Smooth muscle cell (in vitro differentiated cells): ENCODE data around the gene TRIM37. TPM values are rescaled to one million over a fixed set of nuclear protein-coding genes. Genes with fewer than 3 reads are reported as not detected.

Experiments
- DNase-seq: peaks from one replicate; lab custom pipeline; 2025; ENCODE audit not compliant: unreplicated experiment; lab: John Stamatoyannopoulos, UW
- H2AFZ ChIP-seq: fragments of 200-600 bp; sonication (generic); 2 replicates; pipeline ENCODE4 v1.6.0; 2016; ENCODE audit warnings: antibody characterized with exemption, low read depth, mild to moderate bottlenecking
- H3F3A ChIP-seq: fragments of 200-600 bp; sonication (generic); 2 replicates; pipeline ENCODE4 v1.6.0; 2017; ENCODE audit warnings: antibody characterized with exemption, low read depth
- H3K27ac ChIP-seq: fragments of 200-600 bp; sonication (generic); 2 replicates; pipeline ENCODE4 v1.5.1; 2016; ENCODE audit warnings: low read depth, mild to moderate bottlenecking
- H3K27me3 ChIP-seq: fragments of 200-600 bp; sonication (generic); 2 replicates; pipeline ENCODE4 v1.6.1; 2016; ENCODE audit warnings: low read depth, mild to moderate bottlenecking
- H3K36me3 ChIP-seq: fragments of 200-600 bp; sonication (generic); 2 replicates; pipeline ENCODE4 v1.5.1; 2016; ENCODE audit warnings: low read depth
- H3K4me1 ChIP-seq: fragments of 200-600 bp; sonication (generic); 2 replicates; pipeline ENCODE4 v1.5.1; 2016; ENCODE audit warnings: low read depth
- H3K4me2 ChIP-seq: fragments of 200-600 bp; sonication (generic); 2 replicates; pipeline ENCODE4 v1.6.0; 2016; ENCODE audit warnings: mild to moderate bottlenecking
- H3K4me3 ChIP-seq: fragments of 200-600 bp; sonication (generic); 2 replicates; pipeline ENCODE4 v1.5.1; 2016; ENCODE audit warnings: mild to moderate bottlenecking
- H3K79me2 ChIP-seq: fragments of 200-600 bp; sonication (generic); 2 replicates; pipeline ENCODE4 v1.6.0; 2016; ENCODE audit warnings: low read depth, mild to moderate bottlenecking
- H3K9ac ChIP-seq: fragments of 200-600 bp; sonication (generic); 2 replicates; pipeline ENCODE4 v1.6.0; 2016; ENCODE audit warnings: low read depth
- H3K9me3 ChIP-seq: fragments of 200-600 bp; sonication (generic); replicated peaks from 2 replicates; pipeline ENCODE4 v1.5.1; 2016; ENCODE audit warnings: low read depth
- H4K20me1 ChIP-seq: fragments of 200-600 bp; sonication (generic); 2 replicates; pipeline ENCODE4 v1.6.0; 2016; ENCODE audit warnings: low read depth
- WGBS: methylation state at CpG from one replicate; pipeline ENCODE4 v1.1.7; 2016; ENCODE audit warnings: low lambda C conversion rate; 5-methylcytosine and 5-hydroxymethylcytosine counted together
- polyA plus RNA-seq: library from polyadenylated mRNA; unstranded; fragments of >200 nt; fragmentation: Nextera tagmentation; extraction: Ambion mirVana; gene quantifications from 2 replicates; pipeline ENCODE4 v1.2.1, GENCODE V29; 2016
- total RNA-seq: library from RNA; depleted of rRNA; stranded (reverse); fragments of >200 nt; gene quantifications from 2 replicates; pipeline ENCODE4 v1.2.3, GENCODE V29; 2014
- TF ChIP-seq, protein P1 (sequence below): fragments of 200-600 bp; sonication (generic); IDR thresholded peaks from 2 replicates; pipeline ENCODE4 v1.5.1; 2017; ENCODE audit warnings: borderline replicate concordance, mild to moderate bottlenecking, antibody characterized with exemption; ENCODE audit not compliant: insufficient read depth, poor library complexity, severe bottlenecking

The TRIM37 gene
- total and polyA plus RNA-seq, 2 experiments from 2014 or later, result 8.0 to 16.5 TPM

- DNase-seq, result peak; percentile 35
- Histone ChIP-seq H2AFZ (peak overlapping the region; percentile 80), H3K9ac (peak overlapping the region; percentile 61), H3K79me2 (peaks cover 79% of the 10 kb centered on the region), H3K4me1 (peaks cover 37% of the 10 kb centered on the region), H3K36me3 (no peaks in the 10 kb centered on the region), H3K27me3 (no peaks in the 10 kb centered on the region), H3K4me3 (peak overlapping the region; percentile 80), H3K9me3 (no peaks in the 10 kb centered on the region), H4K20me1 (peaks cover 6% of the 10 kb centered on the region), H3K27ac (peak overlapping the region; percentile 85), H3F3A (peaks cover 8% of the 10 kb centered on the region), H3K4me2 (peak overlapping the region; percentile 85)
- under 1% methylated on average over 25 of the region's 25 CpGs for WGBS
- TF ChIP-seq, protein P1, sequence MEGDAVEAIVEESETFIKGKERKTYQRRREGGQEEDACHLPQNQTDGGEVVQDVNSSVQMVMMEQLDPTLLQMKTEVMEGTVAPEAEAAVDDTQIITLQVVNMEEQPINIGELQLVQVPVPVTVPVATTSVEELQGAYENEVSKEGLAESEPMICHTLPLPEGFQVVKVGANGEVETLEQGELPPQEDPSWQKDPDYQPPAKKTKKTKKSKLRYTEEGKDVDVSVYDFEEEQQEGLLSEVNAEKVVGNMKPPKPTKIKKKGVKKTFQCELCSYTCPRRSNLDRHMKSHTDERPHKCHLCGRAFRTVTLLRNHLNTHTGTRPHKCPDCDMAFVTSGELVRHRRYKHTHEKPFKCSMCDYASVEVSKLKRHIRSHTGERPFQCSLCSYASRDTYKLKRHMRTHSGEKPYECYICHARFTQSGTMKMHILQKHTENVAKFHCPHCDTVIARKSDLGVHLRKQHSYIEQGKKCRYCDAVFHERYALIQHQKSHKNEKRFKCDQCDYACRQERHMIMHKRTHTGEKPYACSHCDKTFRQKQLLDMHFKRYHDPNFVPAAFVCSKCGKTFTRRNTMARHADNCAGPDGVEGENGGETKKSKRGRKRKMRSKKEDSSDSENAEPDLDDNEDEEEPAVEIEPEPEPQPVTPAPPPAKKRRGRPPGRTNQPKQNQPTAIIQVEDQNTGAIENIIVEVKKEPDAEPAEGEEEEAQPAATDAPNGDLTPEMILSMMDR, result no peak
Observed at GRCh38 chr17:59154292-59154720, 47.6 kb upstream of the TRIM37 start.

DNA sequence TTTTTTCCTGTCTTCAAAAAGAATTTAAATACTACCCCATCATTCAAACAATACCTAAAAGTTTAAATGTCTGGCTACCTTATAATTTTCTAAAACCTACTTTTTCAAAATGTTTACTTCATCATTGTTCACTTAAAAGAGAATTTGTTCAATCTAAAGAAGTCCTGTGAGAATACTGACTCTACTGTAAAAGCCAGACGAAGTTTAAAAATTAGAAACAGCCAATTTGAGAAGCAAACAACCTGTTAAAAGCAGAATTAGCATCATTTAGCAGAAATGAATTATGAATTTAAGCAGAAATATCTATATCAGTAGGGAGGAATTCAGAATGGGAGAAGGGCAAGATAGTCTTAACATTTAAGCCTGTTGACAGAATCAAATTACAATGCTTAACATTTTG is 46.2 kb upstream of the TRIM37 start:
- H4K20me1 ChIP-seq, result peaks cover 11% of the 10 kb centered on the region
- no peaks in the 10 kb centered on the region for H3K9me3 ChIP-seq
- H3K9ac ChIP-seq, result peak overlapping the region; percentile 27
- TF ChIP-seq, protein P1, result no peak
- H3K27me3 ChIP-seq, result no peaks in the 10 kb centered on the region
- peaks cover 79% of the 10 kb centered on the region for H3K79me2 ChIP-seq
- peak overlapping the region; percentile 85 for H3K4me2 ChIP-seq
- H2AFZ ChIP-seq, result no peak overlapping the region
- H3K27ac ChIP-seq, result peak overlapping the region; percentile 85
- H3F3A ChIP-seq, result peaks cover 8% of the 10 kb centered on the region
- H3K36me3 ChIP-seq, result no peaks in the 10 kb centered on the region
- 42% methylated on average over 1 of the region's 1 CpG for WGBS
- no peak for DNase-seq
- H3K4me1 ChIP-seq, result peaks cover 37% of the 10 kb centered on the region
- peak overlapping the region; percentile 80 for H3K4me3 ChIP-seq

GRCh38 chr17:59151591-59151990 is 44.9 kb upstream of the TRIM37 start:
- peak overlapping the region; percentile 85 for H3K4me2 ChIP-seq
- H3K4me1 ChIP-seq, result peaks cover 34% of the 10 kb centered on the region
- no peaks in the 10 kb centered on the region for H3K9me3 ChIP-seq
- TF ChIP-seq, protein P1, result no peak
- H3K79me2 ChIP-seq, result peaks cover 79% of the 10 kb centered on the region
- peaks cover 19% of the 10 kb centered on the region for H4K20me1 ChIP-seq
- 96% methylated on average over 1 of the region's 1 CpG for WGBS
- no peaks in the 10 kb centered on the region for H3K36me3 ChIP-seq
- H3F3A ChIP-seq, result peaks cover 8% of the 10 kb centered on the region
- H3K9ac ChIP-seq, result no peak overlapping the region
- peak overlapping the region; percentile 80 for H3K4me3 ChIP-seq
- H3K27ac ChIP-seq, result no peak overlapping the region
- H3K27me3 ChIP-seq, result no peaks in the 10 kb centered on the region
- DNase-seq, result no peak
- no peak overlapping the region for H2AFZ ChIP-seq

- no peak overlapping the region for H3K4me3 ChIP-seq
Observed at GRCh38 chr17:59151006-59151405, 44.3 kb upstream of the TRIM37 start.

More at GRCh38 chr17:59151006-59151405, 44.3 kb upstream of the TRIM37 start:
- no peak overlapping the region for H3K4me2 ChIP-seq
- no peak overlapping the region for H3K9ac ChIP-seq
- no peak overlapping the region for H2AFZ ChIP-seq
- TF ChIP-seq, protein P1, result no peak
- H3K27me3 ChIP-seq, result no peaks in the 10 kb centered on the region
- peaks cover 28% of the 10 kb centered on the region for H3K4me1 ChIP-seq
- H3K36me3 ChIP-seq, result no peaks in the 10 kb centered on the region
- H3F3A ChIP-seq, result peaks cover 4% of the 10 kb centered on the region
- 89% methylated on average over 5 of the region's 5 CpGs for WGBS
- H3K79me2 ChIP-seq, result peaks cover 81% of the 10 kb centered on the region
- no peak for DNase-seq
- peaks cover 21% of the 10 kb centered on the region for H4K20me1 ChIP-seq
- no peak overlapping the region for H3K27ac ChIP-seq
- no peaks in the 10 kb centered on the region for H3K9me3 ChIP-seq
